GM12878 (cell line): ENCODE results near the gene STRBP. TPM values are rescaled to one million over a fixed set of nuclear protein-coding genes. Genes with fewer than 3 reads are reported as not detected.

Experiments
- ATAC-seq: fragments of 200-7000 bp; cut with Tn5 transposase; 3 replicates; pipeline ENCODE4 v1.9.1; 2020; ENCODE audit warnings: mild to moderate bottlenecking, moderate library complexity
- BruUV-seq: library from RNA; stranded (reverse); fragments of 400-500 nt; replicated peaks from 2 replicates; lab custom pipeline; 2021; lab: Mats Ljungman, UMichigan
- CTCF ChIA-PET: fragments of 300-600 bp; sonication (Branson Sonifier 250); formaldehyde crosslinking; extraction: SDS; loops from one replicate; lab custom pipeline; 2021; ENCODE audit warnings: inconsistent platforms; lab: Yijun Ruan, JAX
- POLR2A ChIA-PET: fragments of 350-600 bp; formaldehyde crosslinking; extraction: SDS; loops from one replicate; lab custom pipeline; 2021; ENCODE audit warnings: inconsistent platforms; lab: Charles Lee
- RAD21 ChIA-PET: fragments of 300-600 bp; sonication (Branson Sonifier 250); formaldehyde crosslinking; loops from one replicate; lab custom pipeline; 2023; ENCODE audit warnings: antibody characterized with exemption; ENCODE audit not compliant: unreplicated experiment; lab: Charles Lee
- SMC1A ChIA-PET: fragments of 300-600 bp; sonication (Branson Sonifier 250); formaldehyde crosslinking; loops from one replicate; lab custom pipeline; 2023; ENCODE audit not compliant: unreplicated experiment, uncharacterized antibody; lab: Charles Lee
- DNase-seq: peaks from one replicate; pipeline ENCODE4 v3.0.0-alpha.2; 2011; ENCODE audit warnings: low read depth, low spot score
- FAIRE-seq: peaks from 3 replicates; lab custom pipeline; 2011; peaks lifted over from hg19 to GRCh38; lab: Jason Lieb, UNC
- H2AFZ ChIP-seq: 2 replicates; pipeline ENCODE4 v1.6.0; 2011; ENCODE audit warnings: low read depth, low read length, control low read depth; ENCODE audit not compliant: control insufficient read depth
- H3K27ac ChIP-seq: 2 replicates; pipeline ENCODE4 v1.5.1; 2011; ENCODE audit warnings: control low read depth; ENCODE audit not compliant: control insufficient read depth, insufficient read depth
- H3K27me3 ChIP-seq, 2 experiments: replicated peaks in 1 of 2; 2 replicates each; pipeline versions ENCODE4 v1.6.0 to v1.6.1; 2011; ENCODE audit warnings: low read length in 1 of 2; ENCODE audit not compliant: control insufficient read depth in 2 of 2, insufficient read depth in 2 of 2
- H3K36me3 ChIP-seq, 2 experiments: 2 replicates each; pipeline ENCODE4 v1.5.1; 2011; ENCODE audit warnings: low read length in 1 of 2; ENCODE audit not compliant: control insufficient read depth in 2 of 2, insufficient read depth in 2 of 2
- H3K4me1 ChIP-seq: 2 replicates; pipeline ENCODE4 v1.6.1; 2011; ENCODE audit warnings: mild to moderate bottlenecking, low read length, moderate library complexity, mixed read lengths; ENCODE audit not compliant: control insufficient read depth, insufficient read depth
- H3K4me2 ChIP-seq: 2 replicates; pipeline ENCODE4 v1.6.0; 2011; ENCODE audit warnings: control low read depth; ENCODE audit not compliant: control insufficient read depth, insufficient read depth
- H3K4me3 ChIP-seq: fragments of 200-600 bp; sonication (generic); 2 replicates; pipeline ENCODE4 v1.5.1; 2016
- H3K79me2 ChIP-seq: 2 replicates; pipeline ENCODE4 v1.6.0; 2011; ENCODE audit warnings: low read length; ENCODE audit not compliant: control insufficient read depth, insufficient read depth
- H3K9ac ChIP-seq: 2 replicates; pipeline ENCODE4 v1.8.0; 2011; ENCODE audit warnings: low read length, control low read depth, mixed read lengths; ENCODE audit not compliant: control insufficient read depth, insufficient read depth
- H3K9me3 ChIP-seq: replicated peaks from 3 replicates; pipeline ENCODE4 v1.5.1; 2011; ENCODE audit warnings: mild to moderate bottlenecking, low read length; ENCODE audit not compliant: control insufficient read depth, insufficient read depth
- H4K20me1 ChIP-seq: 2 replicates; pipeline ENCODE4 v1.6.0; 2011; ENCODE audit not compliant: control insufficient read depth, insufficient read depth
- ATF2 ChIP-seq: IDR thresholded peaks from 2 replicates; pipeline ENCODE4 v1.6.1; 2012; ENCODE audit warnings: low read length, inconsistent platforms
- CEBPZ ChIP-seq: fragments of 150-350 bp; IDR thresholded peaks from 2 replicates; pipeline ENCODE4 v1.6.1; 2016; ENCODE audit warnings: low read depth, low read length
- HDAC2 ChIP-seq: fragments of 200-600 bp; sonication (generic); IDR thresholded peaks from 2 replicates; pipeline ENCODE4 v1.6.1; 2017
- KLF5 ChIP-seq: fragments of 450-650 bp; IDR thresholded peaks from 2 replicates; pipeline ENCODE4 v1.6.1; 2014; ENCODE audit warnings: mild to moderate bottlenecking; ENCODE audit not compliant: partially characterized antibody
- NFXL1 ChIP-seq: fragments of 450-650 bp; IDR thresholded peaks from 2 replicates; pipeline ENCODE4 v1.6.1; 2017; ENCODE audit warnings: antibody characterized with exemption, mild to moderate bottlenecking, borderline replicate concordance
- RFX5 ChIP-seq: IDR thresholded peaks from 2 replicates; pipeline ENCODE4 v1.6.1; 2011; ENCODE audit warnings: low read depth, low read length, improper control_type of control experiment
- SP1 ChIP-seq: IDR thresholded peaks from one replicate; pipeline ENCODE4 v1.6.1; 2011; ENCODE audit warnings: low read depth, low read length
- SREBF2 ChIP-seq: IDR thresholded peaks from 2 replicates; pipeline ENCODE4 v1.6.1; 2012; ENCODE audit warnings: mild to moderate bottlenecking, low read length
- SUZ12 ChIP-seq: fragments of 200-600 bp; sonication (generic); IDR thresholded peaks from one replicate; pipeline ENCODE4 v1.6.1; 2018; ENCODE audit warnings: antibody characterized with exemption, mild to moderate bottlenecking; ENCODE audit not compliant: unreplicated experiment
- TCF3 ChIP-seq: IDR thresholded peaks from 2 replicates; pipeline ENCODE4 v1.6.1; 2012; ENCODE audit warnings: low read depth, mild to moderate bottlenecking, low read length, borderline replicate concordance; ENCODE audit not compliant: insufficient read depth
- ZSCAN29 ChIP-seq: fragments of 450-650 bp; IDR thresholded peaks from 2 replicates; pipeline ENCODE4 v1.6.1; 2017; ENCODE audit warnings: mild to moderate bottlenecking, moderate library complexity
- WGBS: methylation state at CpG from one replicate; pipeline ENCODE4 v1.1.6; 2016; ENCODE audit warnings: low lambda C conversion rate; ENCODE audit not compliant: insufficient replicate concordance, insufficient coverage; ENCODE audit errors: missing lambda C conversion rate; 5-methylcytosine and 5-hydroxymethylcytosine counted together
- in situ Hi-C: fragments of 300-500 bp; cut with MboI; formaldehyde crosslinking; loops from 9 replicates; pipeline ENCODE4 v1.14.3; 2018; ENCODE audit warnings: mixed read lengths
- intact Hi-C: fragments of 100-400 bp; cut with micrococcal nuclease; formaldehyde crosslinking; loops from one replicate; pipeline ENCODE4 v1.14.2; 2022; ENCODE audit not compliant: unreplicated experiment
- polyA plus RNA-seq, 11 experiments: library from polyadenylated mRNA; depleted of rRNA in 4 of 11; unstranded in 6 of 11; stranded (reverse) in 5 of 11; fragments of >200 nt; fragmentation: Nextera tagmentation in 4 of 11; fragmentation: Illumina TruSeq in 1 of 11; extraction: Ambion mirVana in 4 of 11; extraction: Trizol in 1 of 11; gene quantifications; 1 replicate in 1 of 11; 2 replicates in 10 of 11; pipeline versions ENCODE4 v1.2.1 to v1.2.3, GENCODE V29; 2011 to 2016; ENCODE audit warnings: inconsistent platforms in 2 of 11, missing spikeins in 2 of 11, low read depth in 1 of 11
- total RNA-seq, 4 experiments: library from RNA; depleted of rRNA in 3 of 4; stranded (reverse); fragments of >200 nt in 3 of 4; fragmentation: Illumina TruSeq in 1 of 4; extraction: Trizol in 1 of 4; gene quantifications; 2 replicates each; pipeline versions ENCODE4 v1.2.1 to v1.2.3, GENCODE V29; 2013 to 2021
- TF ChIP-seq, protein P1 (sequence below): IDR thresholded peaks from 2 replicates; pipeline ENCODE4 v1.6.1; 2011; ENCODE audit warnings: low read depth, low read length, improper control_type of control experiment, borderline replicate concordance
- TF ChIP-seq, protein P2 (sequence below): IDR thresholded peaks from 2 replicates; pipeline ENCODE4 v1.6.1; 2012; ENCODE audit warnings: low read depth, low read length, improper control_type of control experiment
- TF ChIP-seq, protein P3 (sequence below): IDR thresholded peaks from 2 replicates; pipeline ENCODE4 v1.6.1; 2011; ENCODE audit warnings: borderline replicate concordance, low read depth, mild to moderate bottlenecking, moderate library complexity, mixed read lengths, low read length; ENCODE audit not compliant: insufficient read depth; ENCODE audit errors: extremely low read length

The STRBP gene
- total and polyA plus RNA-seq, 10 of the 15 experiments (the other 5 are each of a cell fraction or from before 2014, with no cell fraction given), result 31.0 to 96.8 (median 71.4) TPM

DNA sequence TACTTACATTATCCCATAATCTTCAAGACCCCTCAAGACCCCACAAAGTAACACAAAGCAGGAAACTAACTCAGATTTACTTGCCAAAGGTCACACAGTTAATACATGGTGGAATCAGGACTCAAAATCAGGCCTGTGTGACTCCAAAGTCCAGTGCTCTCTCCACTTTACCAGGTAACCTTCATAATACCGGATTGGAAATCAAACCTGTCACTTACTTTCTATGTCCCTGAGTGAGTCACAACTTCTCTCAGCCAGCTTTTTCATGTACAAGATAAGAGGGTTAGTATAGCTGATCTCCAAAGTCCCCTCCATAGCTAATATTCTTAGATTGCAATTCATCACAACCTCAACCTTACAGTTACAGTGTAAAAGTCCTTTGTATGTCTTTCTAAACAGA, 17.1 kb downstream of the STRBP start (continued):
- TF ChIP-seq RFX5, result no peak

DNA sequence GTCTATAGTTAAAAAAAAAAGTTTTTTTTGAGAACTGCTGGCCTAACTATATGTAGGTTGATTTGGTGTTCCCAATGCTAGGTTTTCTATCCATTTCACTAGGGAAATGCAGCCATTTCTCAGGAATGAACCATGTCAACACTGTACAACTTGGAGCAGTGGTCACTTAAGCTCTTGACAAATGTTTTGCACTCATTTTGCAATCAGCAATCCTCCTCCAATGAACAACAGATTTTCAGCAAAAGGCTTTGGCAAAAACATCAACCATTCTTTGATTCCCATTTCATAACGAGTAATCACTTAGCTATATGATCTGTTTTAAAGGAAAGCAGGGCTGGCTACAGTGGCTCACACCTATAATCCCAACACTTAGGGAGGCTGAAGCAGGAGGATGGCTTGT, 17.9 kb downstream of the STRBP start:
- Histone ChIP-seq H3K27ac (no peak overlapping the region), H3K79me2 (peaks cover 81% of the 10 kb centered on the region), H3K27me3 (no peaks in the 10 kb centered on the region), H3K9me3 (no peaks in the 10 kb centered on the region), H3K4me1 (no peaks in the 10 kb centered on the region), H4K20me1 (no peaks in the 10 kb centered on the region; the same call in 1 of the 2 replicates), H3K9ac (no peak overlapping the region), H3K36me3 (no peaks in the 10 kb centered on the region), H3K4me3 (no peak overlapping the region), H2AFZ (no peak overlapping the region), H3K4me2 (no peak overlapping the region)
- no peak for DNase-seq
- in situ Hi-C loops, result no loop called here
- CTCF ChIA-PET, result interaction anchor here (1.9 kb wide), 1 partner anchor 18 kb away, joined by 6 read pairs; no protein-coding TSS in a partner anchor
- ATAC-seq, result no peak
- intact Hi-C loops, result no loop called here
- FAIRE-seq, result no peak
- RAD21 ChIA-PET, result no interaction called here
- BruUV-seq, result no TSS peak
- SMC1A ChIA-PET, result interaction anchor here (1.1 to 8.6 kb wide), 3 partner anchors 11 to 49 kb away, joined by 3 to 83 read pairs (median 46); no protein-coding TSS in a partner anchor
- WGBS, result 100% methylated on average over 1 of the region's 1 CpG
- POLR2A ChIA-PET, result interaction anchor here (1.1 kb wide), 1 partner anchor 11 kb away, joined by 4 read pairs; no protein-coding TSS in a partner anchor
- TF ChIP-seq ATF2, result no peak
- TF ChIP-seq SREBF2, result no peak
- TF ChIP-seq, protein P1, sequence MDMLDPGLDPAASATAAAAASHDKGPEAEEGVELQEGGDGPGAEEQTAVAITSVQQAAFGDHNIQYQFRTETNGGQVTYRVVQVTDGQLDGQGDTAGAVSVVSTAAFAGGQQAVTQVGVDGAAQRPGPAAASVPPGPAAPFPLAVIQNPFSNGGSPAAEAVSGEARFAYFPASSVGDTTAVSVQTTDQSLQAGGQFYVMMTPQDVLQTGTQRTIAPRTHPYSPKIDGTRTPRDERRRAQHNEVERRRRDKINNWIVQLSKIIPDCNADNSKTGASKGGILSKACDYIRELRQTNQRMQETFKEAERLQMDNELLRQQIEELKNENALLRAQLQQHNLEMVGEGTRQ, result no peak
- no peak for TF ChIP-seq SUZ12
- no peak for TF ChIP-seq HDAC2
- no peak for TF ChIP-seq ZSCAN29
- TF ChIP-seq SP1, result no peak
- TF ChIP-seq, protein P2, sequence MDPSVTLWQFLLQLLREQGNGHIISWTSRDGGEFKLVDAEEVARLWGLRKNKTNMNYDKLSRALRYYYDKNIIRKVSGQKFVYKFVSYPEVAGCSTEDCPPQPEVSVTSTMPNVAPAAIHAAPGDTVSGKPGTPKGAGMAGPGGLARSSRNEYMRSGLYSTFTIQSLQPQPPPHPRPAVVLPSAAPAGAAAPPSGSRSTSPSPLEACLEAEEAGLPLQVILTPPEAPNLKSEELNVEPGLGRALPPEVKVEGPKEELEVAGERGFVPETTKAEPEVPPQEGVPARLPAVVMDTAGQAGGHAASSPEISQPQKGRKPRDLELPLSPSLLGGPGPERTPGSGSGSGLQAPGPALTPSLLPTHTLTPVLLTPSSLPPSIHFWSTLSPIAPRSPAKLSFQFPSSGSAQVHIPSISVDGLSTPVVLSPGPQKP, result no peak
- TF ChIP-seq NFXL1, result no peak
- no peak for TF ChIP-seq TCF3
- no peak for TF ChIP-seq KLF5
- TF ChIP-seq, protein P3, sequence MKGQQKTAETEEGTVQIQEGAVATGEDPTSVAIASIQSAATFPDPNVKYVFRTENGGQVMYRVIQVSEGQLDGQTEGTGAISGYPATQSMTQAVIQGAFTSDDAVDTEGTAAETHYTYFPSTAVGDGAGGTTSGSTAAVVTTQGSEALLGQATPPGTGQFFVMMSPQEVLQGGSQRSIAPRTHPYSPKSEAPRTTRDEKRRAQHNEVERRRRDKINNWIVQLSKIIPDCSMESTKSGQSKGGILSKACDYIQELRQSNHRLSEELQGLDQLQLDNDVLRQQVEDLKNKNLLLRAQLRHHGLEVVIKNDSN, result no peak
- no peak for TF ChIP-seq CEBPZ
